Left forelimb (tissue), 1 donor: ENCODE results near the gene ANKRD13A.
"Not testable (repeated sequence)": the region's sequence is repeated elsewhere in the genome, so short reads cannot be mapped to it uniquely, and the experiment has no call there.

ENCODE experiments used
- DNase-seq: peaks from one replicate; pipeline ENCODE4 v3.0.0-alpha.2; 2018; ENCODE audit warnings: low spot score

The ANKRD13A gene

DNA sequence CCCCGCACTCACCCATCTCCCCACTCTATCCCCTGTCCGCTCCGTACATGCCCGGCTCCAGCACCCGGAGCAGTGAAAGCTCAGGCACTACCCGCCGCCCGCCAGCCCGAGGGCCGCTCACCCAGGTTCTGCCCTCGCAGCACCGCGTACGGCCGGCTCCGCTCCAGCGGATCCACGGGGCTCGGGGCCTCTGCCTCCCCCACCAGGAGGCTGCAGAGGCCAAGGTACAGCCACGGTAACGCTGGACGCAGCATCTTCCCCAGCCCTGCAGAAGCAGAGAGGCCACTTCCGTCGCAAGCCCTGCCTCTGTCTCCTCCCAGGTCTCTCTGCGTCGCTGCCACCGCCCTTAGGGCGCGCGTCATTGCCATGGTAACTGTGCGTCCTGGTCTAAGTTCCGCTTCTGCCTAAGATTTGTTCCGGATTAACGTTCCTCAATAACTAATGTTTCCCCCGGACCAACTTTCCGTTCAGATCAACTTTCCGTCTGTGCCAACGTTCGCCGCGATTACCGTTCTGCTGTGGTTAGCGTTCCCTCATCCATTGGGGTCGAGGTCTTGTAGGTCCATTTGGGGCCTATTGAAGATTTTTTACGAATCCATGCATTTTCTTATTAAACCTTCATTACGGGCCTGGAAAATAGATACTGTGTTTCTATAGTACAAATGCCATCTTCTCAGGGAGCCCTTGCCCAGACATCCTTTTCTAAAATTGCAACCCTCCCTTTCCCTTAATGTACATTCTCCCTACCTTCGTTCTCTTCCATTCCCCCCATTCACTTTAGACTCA is 49.2 kb downstream of the ANKRD13A start, which contains the start of gene C12orf76:
Gene C12orf76 (minus strand): TSS at position 281 of the 786 bp plus-strand sequence. CDS start 27 bp downstream, at position 254.
- peak; percentile 94 for DNase-seq

DNA sequence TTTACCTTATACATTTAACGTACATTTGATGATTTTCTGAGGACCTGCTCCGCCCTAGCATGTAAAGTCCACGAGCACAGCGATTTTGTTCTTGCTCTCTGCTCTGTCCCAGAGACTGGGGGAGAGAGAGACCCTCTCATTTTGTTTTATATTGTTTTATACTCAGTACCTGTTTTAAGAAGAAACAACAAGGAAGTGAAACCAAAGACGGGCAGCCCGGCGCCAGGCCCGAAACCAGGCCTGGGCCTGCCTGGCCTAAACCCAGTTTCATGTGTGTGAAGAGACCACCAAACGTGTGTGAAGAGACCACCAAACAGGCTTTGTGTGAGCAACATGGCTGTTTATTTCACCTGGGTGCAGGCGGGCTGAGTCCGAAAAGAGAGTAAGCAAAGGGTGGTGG is 49.8 kb downstream of the ANKRD13A start:
- not testable (repeated sequence) for DNase-seq

DNA sequence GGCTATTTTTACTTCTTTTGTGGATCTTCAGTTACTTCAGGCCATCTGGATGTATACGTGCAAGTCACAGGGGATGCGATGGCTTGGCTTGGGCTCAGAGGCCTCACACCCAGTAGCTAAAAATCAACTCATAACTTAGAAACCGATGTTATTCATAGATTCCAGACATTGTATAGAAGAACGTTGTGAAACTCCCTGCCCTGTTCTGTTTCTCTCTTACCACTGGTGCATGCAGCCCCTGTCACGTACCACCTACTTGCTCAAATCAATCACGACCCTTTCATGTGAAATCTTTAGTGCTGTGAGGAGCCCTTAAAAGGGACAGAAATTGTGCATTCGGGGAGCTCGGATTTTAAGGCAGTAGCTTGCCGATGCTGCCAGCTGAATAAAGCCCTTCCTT is 50.4 kb downstream of the ANKRD13A start:
- DNase-seq: not testable (repeated sequence)

DNA sequence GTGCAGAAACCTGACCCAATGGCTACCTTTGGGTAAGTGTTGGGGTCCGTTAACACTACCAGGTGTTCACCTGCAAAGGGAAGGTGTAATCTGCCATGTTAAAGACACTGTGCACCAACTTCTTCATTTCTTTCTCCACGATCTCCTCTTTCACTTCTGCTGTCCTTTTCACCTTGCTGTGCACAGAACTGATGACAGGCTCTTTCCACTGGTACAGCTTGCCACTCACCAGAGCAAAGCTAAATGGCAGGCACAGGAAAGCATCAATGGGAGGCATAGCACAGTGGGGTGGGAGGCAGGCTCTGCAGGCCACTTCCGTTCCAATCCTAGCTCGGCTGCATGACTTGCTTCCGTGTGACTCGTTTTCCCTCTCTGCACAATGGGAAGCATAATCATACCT is 51.7 kb downstream of the ANKRD13A start:
- DNase-seq: no peak

DNA sequence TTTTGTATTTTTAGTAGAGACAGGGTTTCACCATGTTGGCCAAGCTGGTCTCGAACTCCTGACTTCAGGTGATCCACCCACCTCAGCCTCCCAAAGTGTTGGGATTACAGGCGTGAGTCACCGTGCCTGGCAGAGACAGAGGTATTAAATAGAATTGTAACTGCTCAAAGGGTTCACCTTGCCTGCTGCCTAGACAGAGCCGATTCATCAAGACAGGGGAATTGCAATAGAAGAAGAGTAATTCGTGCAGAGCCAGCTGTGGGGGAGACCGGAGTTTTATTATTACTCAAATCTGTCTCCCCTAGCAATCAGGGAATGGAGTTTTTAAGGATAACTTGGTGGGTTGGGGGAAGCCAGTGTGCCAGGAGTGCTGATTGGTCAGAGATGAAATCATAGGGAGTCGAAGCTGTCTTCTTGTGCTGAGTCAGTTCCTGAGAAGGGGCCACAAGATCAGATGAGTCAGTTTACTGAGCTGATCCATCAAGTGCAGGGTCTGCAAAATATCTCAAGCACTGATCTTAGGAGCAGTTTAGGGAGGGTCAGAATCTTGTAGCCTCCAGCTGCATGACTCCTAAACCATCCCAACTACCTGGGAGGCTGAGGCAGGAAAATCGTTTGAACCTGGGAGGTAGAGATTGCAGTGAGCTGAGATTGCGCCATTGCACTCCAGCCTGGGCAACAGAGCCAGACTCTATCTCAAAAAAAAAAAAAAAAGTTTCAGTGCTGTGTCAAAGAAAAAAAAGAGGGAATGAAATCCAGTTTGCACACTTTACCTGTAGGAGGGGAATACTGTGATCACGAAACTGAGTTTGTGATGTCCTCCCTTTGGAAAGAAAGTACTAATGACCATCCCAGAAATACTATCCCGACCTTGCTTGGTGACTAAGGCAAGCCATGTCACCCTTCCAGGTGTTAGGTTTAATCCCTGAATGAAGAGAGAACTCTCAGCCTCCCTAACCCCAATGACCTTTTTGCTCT is 56.4 kb downstream of the ANKRD13A start:
- DNase-seq: not testable (repeated sequence)

DNA sequence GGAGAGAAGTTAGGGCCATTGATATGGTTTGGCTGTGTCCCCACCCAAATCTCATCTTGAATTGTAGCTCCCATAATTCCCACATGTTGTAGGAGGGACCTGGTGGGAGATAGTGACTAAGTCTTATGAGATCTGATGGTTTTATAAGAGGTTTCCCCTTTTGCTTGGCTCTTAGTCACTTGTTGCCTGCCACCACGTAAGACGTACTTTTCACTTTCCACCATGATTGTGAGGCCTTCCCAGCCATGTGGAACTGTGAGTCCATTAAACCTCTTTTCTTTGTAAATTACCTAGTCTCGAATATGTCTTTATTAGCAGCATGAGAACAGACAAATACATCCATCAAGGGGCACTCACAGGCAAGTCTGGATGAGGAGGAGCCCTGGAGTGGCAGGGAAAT is 57.4 kb downstream of the ANKRD13A start:
- DNase-seq: not testable (repeated sequence)

DNA sequence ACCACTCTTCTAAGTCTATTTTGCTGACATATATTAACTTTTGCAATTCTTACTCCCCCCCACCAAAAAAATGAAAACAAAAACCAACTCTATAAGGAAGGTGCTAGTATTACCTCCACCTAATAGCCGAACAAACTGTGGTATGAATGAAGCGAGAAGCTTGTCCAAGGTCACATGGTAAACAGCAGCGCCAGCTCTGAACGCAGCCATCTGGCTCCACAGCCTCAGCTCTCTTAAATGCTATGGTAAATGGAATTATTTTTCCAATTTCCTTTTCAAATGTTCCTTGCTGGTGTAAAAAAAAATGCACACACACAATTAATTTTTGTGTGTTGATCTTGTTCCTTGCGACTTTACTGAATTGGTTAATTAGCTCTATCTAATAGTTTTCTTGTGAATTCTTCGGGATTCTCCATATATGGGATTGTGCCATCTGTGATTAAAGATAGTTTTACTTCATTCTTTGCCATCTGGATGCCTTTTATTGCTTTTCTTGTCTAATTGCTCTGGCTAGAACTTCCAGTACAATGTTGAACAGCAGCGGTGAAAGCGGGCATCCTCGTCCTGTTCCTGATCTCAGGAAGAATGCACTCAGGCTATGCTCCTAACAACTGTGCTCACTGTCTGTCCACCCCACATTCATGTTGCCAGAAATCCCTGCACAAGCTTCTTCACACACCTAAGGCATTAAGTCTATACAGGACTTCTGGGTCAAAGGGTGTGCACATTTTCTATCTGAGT is 59.8 kb downstream of the ANKRD13A start:
- no peak for DNase-seq

DNA sequence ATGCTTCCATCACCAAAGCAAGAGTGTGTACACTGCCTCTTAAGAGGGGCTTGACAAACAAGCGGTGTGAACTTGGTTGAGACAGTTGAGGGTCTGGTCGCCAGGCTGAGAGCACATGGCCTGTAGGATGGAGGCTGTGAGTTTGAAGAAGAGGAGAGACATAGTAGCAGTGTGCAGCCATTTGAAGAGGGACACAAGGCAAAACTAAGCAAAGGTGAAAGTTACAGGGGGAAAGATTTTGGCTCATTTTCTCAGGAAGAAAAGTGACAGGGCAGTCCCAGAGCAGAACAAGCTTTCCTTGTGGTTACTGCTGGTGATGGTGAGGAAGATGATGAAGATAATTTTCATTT is 60.4 kb downstream of the ANKRD13A start:
- no peak for DNase-seq

DNA sequence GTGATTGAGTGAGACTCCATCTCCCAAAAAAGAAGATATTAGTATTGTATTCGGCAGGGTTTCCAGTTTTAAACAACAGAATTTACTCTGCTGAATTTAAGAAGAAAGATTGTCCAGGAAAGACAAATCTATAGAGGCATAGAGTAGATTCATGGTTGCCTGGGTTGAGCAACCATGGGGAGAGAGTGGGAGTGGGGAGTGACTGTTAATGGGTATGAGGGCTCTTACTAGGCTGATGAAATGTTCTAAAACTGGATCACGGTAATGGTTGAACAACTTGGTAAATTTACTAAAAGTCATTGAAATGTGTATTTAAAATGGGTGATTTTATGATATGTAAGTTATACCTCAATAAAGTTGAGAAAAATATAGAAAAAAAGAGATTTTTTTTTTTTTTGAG is 63.0 kb downstream of the ANKRD13A start:
- no peak for DNase-seq

DNA sequence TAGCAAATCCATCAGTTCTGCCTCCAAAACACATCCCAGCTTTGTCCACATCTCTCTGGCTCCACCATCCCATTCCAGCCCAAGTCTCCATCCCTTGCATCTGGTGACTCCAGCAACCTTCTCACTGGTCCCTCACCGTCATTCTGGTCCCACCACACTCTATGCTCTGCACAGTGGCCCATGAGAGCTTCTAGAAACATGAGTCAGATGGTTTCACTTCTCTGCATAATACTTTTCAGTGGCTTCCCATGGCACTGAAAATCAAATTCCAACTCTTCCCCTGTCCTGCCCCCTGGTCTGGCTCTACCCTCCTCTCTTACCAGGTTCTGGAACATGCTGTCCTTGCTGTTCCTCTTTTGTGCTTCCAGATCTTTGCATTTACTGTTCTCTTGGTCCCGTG is 66.3 kb downstream of the ANKRD13A start:
- no peak for DNase-seq

DNA sequence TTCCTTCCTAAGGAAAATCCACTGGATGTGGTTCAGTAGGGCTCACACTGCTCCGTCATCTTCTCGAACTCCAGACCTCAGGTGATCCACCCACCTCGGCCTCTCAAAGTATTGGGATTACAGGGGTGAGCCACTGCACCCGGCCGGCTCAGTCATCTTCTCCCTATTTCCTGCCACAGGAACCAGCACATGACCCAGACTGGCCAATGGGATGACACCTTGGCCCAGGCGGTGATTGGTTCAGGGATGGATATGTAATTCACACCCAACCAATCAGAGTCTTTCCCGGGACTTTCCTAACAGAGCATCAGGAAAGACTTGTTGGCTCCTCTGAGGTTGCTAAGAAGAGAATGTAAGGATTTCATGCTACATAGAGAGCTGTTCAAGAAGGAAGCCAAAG is 68.3 kb downstream of the ANKRD13A start:
- DNase-seq: no peak

DNA sequence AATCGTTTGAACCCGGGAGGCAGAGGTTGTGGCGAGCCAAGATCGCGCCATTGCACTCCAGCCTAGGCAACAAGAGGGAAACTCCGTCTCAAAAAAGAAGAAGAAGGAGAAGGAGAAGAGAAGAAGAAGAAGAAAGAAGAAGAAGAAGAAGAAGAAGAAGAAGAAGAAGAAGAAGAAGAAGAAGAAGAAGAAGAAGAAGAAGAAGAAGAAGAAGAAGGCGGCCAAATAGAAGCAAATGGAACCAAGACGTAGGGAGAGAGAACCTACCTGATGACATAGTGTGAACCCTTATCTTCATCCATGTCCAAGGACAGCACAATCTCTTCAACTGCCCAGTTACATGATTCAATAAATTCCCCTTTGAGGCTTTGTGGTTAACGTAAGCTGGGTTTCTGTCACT is 68.9 kb downstream of the ANKRD13A start:
- not testable (repeated sequence) for DNase-seq

DNA sequence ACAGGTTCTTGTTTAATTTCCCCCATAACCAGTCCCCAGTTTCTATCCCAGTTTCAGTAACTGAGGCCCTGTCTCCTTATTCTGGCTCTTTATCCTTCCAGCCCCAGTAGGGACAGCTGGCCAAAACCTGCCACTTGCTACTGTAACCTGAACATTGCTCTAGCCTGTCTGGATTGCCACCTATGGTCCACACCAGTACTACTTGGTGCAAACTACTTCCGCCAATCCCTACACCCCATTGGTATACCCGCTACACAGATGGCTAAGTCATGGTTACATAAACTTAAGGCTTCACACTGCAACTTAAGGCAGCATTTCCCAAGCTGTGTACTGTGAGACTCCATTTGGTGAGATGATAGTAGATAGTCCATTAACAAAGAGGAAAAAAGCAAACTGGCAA is 69.4 kb downstream of the ANKRD13A start:
- DNase-seq: no peak

DNA sequence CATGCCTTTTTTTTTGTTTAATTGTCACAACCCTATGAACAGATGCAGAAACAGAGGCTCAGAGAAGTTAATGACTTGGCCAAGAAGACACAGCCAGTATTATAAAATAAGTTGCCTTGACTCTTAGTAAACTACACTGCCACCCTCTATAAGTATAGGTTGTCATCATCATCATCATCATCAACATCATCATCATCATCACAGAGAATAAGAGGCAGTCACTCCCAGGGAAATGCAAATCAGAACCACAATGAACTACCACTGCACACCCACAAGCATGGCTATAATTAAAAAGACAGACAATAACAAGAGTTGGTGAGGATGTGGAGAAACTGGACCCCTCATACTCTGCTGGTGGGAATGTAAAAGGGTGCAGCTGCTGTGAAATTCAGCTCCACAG is 72.3 kb downstream of the ANKRD13A start:
- DNase-seq: no peak

DNA sequence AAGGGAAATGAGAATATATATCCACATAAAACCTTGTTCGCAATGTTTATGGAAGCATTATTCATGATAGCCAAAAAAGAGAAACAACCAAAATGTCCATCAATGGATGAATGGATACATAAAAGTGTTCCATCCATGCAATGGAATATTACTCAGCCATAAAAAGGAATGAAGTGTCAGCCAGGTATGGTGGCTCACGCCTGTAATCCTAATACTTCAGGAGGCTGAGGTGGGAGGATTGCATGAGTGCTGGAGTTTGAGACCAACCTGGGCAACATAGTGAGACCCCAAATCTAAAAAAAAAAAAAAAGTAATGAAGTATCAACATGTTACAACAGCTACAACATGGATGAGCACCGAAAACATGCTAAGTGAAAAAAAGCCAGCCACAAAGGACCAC is 72.7 kb downstream of the ANKRD13A start:
- DNase-seq: no peak

DNA sequence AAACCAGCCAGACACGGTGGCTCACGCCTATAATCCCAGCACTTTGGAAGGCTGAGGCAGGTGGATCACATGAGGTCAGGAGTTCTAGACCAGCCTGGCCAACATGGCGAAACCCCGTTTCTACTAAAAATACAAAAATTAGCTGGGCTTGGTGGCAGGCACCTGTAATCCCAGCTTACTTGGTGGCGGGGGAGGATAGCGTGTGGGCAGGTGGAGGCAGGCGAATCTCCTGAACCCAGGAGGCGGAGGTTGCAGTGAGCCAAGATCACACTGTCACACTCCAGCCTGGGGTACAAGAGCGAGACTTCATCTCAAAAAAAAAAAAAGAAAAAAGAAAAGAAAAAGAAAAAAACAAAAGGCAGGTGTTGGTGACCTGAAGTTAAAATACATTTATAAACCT is 73.4 kb downstream of the ANKRD13A start:
- not testable (repeated sequence) for DNase-seq

DNA sequence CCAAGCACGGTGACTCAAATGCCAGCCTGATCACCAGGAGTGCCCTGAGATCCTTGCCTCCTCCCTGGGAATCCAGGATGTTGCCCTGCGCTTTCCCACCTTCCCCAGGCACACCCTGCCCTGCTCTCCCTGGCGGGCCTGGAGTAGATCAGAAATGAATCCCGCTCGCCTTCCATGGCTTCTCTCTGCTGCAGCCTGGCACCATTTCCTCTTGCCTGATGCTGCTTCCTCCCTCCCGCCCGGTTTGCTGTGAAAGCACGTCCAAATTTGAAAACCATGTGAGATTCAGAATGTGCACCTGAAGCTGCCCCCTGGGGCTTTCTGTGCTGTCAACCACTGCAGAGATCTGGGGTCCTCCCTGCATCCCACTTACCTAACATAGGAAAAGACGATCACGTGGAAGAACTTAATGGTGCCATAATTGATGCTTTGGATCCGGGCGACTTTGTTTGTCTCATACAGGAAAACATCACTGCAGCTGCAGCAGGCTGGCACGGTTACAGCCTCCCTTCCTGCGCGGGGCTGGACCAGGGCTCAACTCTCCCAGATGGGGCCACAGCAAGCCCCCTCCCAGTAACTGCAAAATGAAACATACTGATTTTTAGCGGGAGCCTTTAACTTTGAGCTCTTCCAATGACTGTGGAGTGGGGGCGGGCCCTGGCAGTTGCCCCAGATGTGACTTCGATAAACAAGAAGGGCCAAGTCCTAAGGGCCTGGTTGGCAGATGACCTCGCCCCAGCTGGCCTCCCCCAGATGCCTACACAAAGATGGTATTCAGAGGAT is 74.0 kb downstream of the ANKRD13A start:
- peak; percentile 71 for DNase-seq

DNA sequence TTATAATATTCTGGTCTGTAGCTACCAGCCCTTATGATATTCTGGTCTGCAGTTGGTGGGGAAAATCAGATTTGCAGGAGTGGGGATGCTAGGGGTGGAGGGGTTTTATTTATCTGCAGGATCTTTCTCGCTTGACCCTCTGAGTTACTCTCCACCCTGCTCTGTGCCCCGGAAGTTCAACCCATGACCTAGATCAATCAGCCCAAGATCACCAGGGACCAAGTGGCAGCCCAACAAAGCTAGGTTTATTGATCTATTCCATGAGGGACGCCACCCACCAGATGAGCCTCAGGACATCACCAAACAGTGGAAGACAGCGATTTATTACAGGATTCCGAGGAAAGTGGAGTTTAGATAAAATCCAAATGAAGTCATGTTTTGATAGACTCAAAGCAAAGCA is 74.9 kb downstream of the ANKRD13A start:
- DNase-seq: no peak

DNA sequence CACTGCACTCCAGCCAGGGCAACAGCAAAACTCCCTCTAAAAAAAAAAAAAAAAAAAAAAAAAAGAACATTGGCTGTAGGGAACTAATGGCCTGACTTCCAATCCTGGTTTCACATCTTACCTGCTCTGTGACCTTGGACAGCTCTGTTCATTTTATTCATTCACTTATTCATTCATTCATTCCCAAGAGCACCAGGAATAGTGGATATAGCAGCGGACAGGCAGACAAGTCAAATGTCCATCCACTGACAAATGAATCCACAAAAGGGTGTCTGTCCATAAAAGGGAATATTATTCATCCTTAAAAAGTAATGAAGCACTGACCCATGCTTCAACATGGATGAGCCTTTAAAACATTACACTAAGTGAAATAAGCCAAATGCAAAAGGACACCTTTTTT is 76.7 kb downstream of the ANKRD13A start:
- no peak for DNase-seq

DNA sequence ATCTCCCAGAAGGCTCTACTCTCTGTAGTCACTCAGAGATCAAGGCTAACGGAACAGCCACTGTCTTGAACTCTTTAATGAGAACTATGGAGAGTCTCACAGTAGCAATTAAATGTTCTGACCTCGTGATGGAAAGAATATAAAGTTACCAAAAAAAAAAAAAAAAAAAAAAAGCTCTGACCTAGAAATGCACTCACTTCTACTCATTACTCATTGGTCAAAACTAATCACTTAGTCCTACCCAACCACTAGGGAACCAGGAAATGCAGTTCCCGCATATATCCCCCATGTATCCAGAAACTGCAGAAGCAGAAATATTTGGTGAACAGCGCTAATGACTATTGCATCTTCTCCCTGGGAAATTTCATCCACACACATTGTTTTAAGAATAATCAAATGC is 78.6 kb downstream of the ANKRD13A start:
- DNase-seq: no peak
